Thyroid gland (tissue), 4 donors: ENCODE results near the gene KIF18B. TPM values are rescaled to one million over a fixed set of nuclear protein-coding genes. Genes with fewer than 3 reads are reported as not detected.

Source experiments
- DNase-seq, 2 donors: peaks; one replicate each; pipeline ENCODE4 v3.0.0-alpha.2; 2019
- H3K27ac ChIP-seq, 3 donors: fragments of 200-600 bp; sonication (generic); 1 replicate in 2 of 3; 2 replicates in 1 of 3; pipeline ENCODE4 v1.5.1; 2016 to 2019; ENCODE audit warnings: mild to moderate bottlenecking in 1 of 3, moderate library complexity in 1 of 3
- H3K27me3 ChIP-seq: fragments of 200-600 bp; sonication (generic); one replicate; pipeline ENCODE4 v1.5.1; 2019
- H3K36me3 ChIP-seq, 2 donors: fragments of 200-600 bp; sonication (generic); one replicate each; pipeline ENCODE4 v1.5.1; 2016 to 2019
- H3K4me1 ChIP-seq, 2 donors: fragments of 200-600 bp; sonication (generic); one replicate each; pipeline ENCODE4 v1.5.1; 2017 to 2019
- H3K4me3 ChIP-seq, 3 donors: fragments of 200-600 bp; sonication (generic); replicated peaks in 1 of 3; 1 replicate in 2 of 3; 2 replicates in 1 of 3; pipeline ENCODE4 v1.5.1; 2016; ENCODE audit warnings: mild to moderate bottlenecking in 1 of 3
- H3K9me3 ChIP-seq: fragments of 200-600 bp; sonication (generic); one replicate; pipeline ENCODE4 v1.5.1; 2017
- POLR2A ChIP-seq, 2 donors: fragments of 450-650 bp; IDR thresholded peaks; one replicate each; pipeline ENCODE4 v1.6.1; 2017; ENCODE audit warnings: antibody characterized with exemption in 2 of 2, mild to moderate bottlenecking in 2 of 2, moderate library complexity in 1 of 2
- WGBS, 2 donors: methylation state at CpG; one replicate each; pipeline ENCODE4 v1.1.5; 2017; 5-methylcytosine and 5-hydroxymethylcytosine counted together
- intact Hi-C: fragments of 100-400 bp; cut with DNase I; formaldehyde crosslinking; loops from one replicate; pipeline ENCODE4 v1.15.1; 2023
- total RNA-seq, 4 donors: library from RNA; depleted of rRNA; stranded (reverse); fragments of >200 nt; gene quantifications; one replicate each; pipeline ENCODE4 v1.2.3, GENCODE V29; 2016
- TF ChIP-seq, protein P1 (sequence below), 6 experiments: fragments of 200-600 bp in 3 of 6; fragments of 450-650 bp in 3 of 6; sonication (generic) in 3 of 6; IDR thresholded peaks; one replicate each; pipeline ENCODE4 v1.5.1; 2016 to 2019; ENCODE audit warnings: antibody characterized with exemption in 6 of 6, mild to moderate bottlenecking in 2 of 6, inconsistent platforms in 1 of 6, moderate library complexity in 1 of 6

KIF18B gene
- total RNA-seq, 4 donors from 2014 or later, result 0.11 to 0.50 (median 0.34) TPM; not detected in 1

DNA sequence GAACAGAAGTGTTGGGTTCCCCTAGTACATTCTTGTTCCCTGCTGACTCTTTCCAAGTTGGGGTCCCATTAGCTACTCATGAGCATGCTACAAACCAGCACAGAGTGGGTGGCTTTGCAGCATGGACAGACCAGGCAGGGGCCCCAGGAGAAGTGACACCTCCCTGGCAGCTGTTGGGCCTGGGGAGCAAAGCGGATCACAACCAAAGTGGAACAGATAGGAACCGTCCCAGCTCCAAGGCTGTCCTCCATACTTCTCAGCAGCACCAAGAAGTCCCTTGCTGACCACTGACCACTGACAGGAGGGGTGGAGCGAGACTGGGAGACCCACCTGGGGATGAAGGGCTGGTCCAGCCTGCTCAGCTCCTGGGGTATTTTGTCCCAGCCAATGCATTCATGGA, 19.9 kb downstream of the KIF18B start:
- intact Hi-C loops, result loop anchor here (10.0 kb wide), 1 partner anchor 267 kb away; no protein-coding TSS in a partner anchor
- 87 to 100% methylated on average over 1 to 3 of the region's 3 CpGs for WGBS, 2 donors
- no peaks in the 10 kb centered on the region for H3K9me3 ChIP-seq

DNA sequence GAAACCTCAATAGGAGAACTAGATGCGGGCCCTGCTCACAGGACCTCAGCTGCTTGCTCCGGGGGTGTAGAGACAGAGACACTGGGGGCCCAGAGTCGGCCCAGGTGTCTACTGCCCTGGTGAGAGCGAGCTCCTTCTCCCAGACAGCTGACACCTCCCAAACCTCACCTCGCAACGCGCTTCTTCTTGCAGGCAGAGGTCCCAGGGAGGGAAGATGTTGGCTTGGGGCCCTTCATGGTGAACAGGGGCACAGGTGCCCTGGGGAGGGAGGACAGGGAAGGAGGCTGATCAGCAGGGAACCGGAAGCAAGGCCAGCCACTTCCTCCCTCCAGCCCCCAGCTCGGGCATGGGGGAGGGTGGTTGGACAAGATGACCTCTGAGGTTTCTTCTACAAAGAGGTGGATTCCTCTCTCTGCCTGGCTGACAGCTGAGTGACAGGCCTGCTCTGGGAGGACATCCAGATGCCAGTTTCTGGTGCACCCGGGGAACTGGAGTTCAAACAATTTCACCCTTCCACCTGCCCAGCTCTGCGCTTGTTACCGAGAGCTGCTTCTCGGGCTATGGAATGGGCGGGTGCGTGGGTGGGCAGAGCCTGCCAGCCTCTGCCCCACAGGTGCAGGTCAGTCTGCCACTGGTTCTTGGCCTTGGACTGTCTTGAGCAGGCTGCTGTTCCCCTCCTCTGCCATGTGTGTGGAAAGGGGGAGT, 20.6 kb downstream of the KIF18B start:
- H3K4me3 ChIP-seq, result no peak overlapping the region
- H3K27me3 ChIP-seq, result no peaks in the 10 kb centered on the region
- 96 to 98% methylated on average over 11 to 15 of the region's 15 CpGs for WGBS, 2 donors
- no peaks in the 10 kb centered on the region for H3K36me3 ChIP-seq
- intact Hi-C loops, result loop anchor here (10.0 kb wide), 1 partner anchor 268 kb away; no protein-coding TSS in a partner anchor
- no peaks in the 10 kb centered on the region for H3K9me3 ChIP-seq
- H3K4me1 ChIP-seq, result no peaks in the 10 kb centered on the region
- DNase-seq, result no peak
- TF ChIP-seq, protein P1, sequence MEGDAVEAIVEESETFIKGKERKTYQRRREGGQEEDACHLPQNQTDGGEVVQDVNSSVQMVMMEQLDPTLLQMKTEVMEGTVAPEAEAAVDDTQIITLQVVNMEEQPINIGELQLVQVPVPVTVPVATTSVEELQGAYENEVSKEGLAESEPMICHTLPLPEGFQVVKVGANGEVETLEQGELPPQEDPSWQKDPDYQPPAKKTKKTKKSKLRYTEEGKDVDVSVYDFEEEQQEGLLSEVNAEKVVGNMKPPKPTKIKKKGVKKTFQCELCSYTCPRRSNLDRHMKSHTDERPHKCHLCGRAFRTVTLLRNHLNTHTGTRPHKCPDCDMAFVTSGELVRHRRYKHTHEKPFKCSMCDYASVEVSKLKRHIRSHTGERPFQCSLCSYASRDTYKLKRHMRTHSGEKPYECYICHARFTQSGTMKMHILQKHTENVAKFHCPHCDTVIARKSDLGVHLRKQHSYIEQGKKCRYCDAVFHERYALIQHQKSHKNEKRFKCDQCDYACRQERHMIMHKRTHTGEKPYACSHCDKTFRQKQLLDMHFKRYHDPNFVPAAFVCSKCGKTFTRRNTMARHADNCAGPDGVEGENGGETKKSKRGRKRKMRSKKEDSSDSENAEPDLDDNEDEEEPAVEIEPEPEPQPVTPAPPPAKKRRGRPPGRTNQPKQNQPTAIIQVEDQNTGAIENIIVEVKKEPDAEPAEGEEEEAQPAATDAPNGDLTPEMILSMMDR (IDR thresholded peaks at IDR 0.05), result no peak
- TF ChIP-seq POLR2A (IDR thresholded peaks at IDR 0.05), result no peak
- H3K27ac ChIP-seq, result no peak overlapping the region

More for the DNA sequence above, 19.9 kb downstream of the KIF18B start:
- Histone ChIP-seq H3K36me3 (no peaks in the 10 kb centered on the region), H3K27ac (no peak overlapping the region), H3K27me3 (no peaks in the 10 kb centered on the region), H3K4me3 (no peak overlapping the region), H3K4me1 (no peaks in the 10 kb centered on the region)
- no peak for TF ChIP-seq POLR2A (IDR thresholded peaks at IDR 0.05)
- TF ChIP-seq, protein P1 (IDR thresholded peaks at IDR 0.05), result no peak
- DNase-seq, result no peak

DNA sequence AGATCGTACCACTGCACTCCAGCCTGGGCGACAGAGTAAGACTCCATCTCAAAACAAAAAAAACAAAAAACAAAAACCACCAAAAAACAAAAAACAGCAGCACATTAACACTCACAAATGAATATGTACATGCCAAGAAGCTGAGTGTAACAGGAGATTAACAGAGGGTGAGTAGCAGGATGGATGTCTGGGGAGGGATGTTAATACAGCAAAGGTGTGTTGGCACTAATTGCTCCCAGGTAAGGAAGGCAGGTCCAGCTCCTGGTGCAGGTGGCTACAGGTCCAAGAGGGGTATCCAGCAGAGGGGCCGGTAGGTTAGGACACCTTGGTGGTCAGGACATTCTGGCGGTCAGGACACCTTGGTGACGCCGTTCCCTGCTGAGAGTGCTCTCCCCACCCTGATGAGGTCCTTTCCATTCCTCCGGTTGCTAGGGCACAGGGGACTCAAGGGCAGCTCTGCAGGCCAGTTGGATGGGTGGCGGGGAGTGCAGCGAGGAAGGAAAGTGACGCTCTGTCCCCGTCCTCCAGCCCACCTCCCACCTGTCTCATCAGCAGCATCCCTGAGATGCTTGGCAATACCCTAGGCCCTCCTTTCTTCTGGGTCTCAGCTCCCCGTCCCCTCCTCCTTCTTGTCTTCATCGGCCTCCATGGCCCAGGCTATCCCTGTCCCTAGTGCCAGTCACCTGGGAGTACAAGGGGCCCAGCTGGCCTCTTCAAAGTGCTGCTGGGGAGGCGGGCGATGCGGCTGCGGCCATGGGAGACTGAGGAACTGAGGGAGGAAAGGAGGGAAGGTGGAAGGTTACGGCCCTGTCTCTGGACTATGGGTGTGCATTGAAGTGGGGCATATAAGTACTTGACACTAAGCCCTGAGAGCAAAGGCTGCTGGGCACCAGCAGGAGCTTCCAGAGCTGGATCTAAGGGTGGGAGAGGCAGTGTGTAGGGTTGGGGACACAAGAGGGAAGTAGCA, 21.6 kb downstream of the KIF18B start:
- TF ChIP-seq, protein P1 (IDR thresholded peaks at IDR 0.05), result no peak
- no peak for TF ChIP-seq POLR2A (IDR thresholded peaks at IDR 0.05)
- H3K27ac ChIP-seq, result no peak overlapping the region
- H3K36me3 ChIP-seq, result no peaks in the 10 kb centered on the region
- 97% methylated on average over 14 to 17 of the region's 18 CpGs for WGBS, 2 donors
- H3K4me1 ChIP-seq, result no peaks in the 10 kb centered on the region
- intact Hi-C loops, result loop anchor here (10.0 kb wide), 1 partner anchor 269 kb away; no protein-coding TSS in a partner anchor
- DNase-seq, result no peak
- no peaks in the 10 kb centered on the region for H3K27me3 ChIP-seq
- no peak overlapping the region for H3K4me3 ChIP-seq
- H3K9me3 ChIP-seq, result no peaks in the 10 kb centered on the region

DNA sequence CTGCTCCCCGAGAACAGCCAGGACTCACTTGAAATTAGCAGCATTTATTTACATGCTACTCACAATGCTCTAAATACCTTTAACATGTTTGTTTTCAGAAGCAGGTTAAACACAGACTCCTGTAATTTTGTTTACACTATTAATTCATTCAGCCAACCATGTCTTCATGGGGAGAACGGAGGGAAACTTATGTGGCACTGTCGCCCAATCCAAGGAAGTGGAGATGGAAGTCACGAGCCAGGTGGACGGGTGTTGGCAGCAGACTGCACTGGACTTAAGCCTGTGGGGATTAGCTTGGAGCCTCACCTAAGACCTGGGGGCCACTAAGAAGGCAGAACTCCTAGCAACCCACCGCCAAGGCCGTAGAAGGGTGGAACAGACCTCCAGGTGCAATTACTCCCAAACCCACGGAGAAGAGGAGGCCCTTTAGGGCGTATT, 23.4 kb downstream of the KIF18B start:
- 74 to 83% methylated on average over 9 of the region's 9 CpGs for WGBS, 2 donors
- no peak for DNase-seq
- no peak overlapping the region for H3K27ac ChIP-seq
- TF ChIP-seq, protein P1 (IDR thresholded peaks at IDR 0.05), result no peak
- no peak for TF ChIP-seq POLR2A (IDR thresholded peaks at IDR 0.05)
- H3K27me3 ChIP-seq, result no peaks in the 10 kb centered on the region
- H3K4me1 ChIP-seq, result peaks cover 0 to 6% of the 10 kb centered on the region in 2 donors
- H3K4me3 ChIP-seq, result no peak overlapping the region
- intact Hi-C loops, result loop anchor here (5.0 to 10.0 kb wide), 3 partner anchors 98 to 271 kb away; no protein-coding TSS in a partner anchor
- H3K36me3 ChIP-seq, result no peaks in the 10 kb centered on the region
- H3K9me3 ChIP-seq, result no peaks in the 10 kb centered on the region
